Prostate gland (tissue), 2 donors: ENCODE results near the gene ITGB1. TPM values are rescaled to one million over a fixed set of nuclear protein-coding genes. Genes with fewer than 3 reads are reported as not detected.

ENCODE experiments used
- DNase-seq: peaks from one replicate; pipeline ENCODE4 v3.0.0-alpha.2; 2019; ENCODE audit warnings: low spot score
- H3K27ac ChIP-seq, 2 donors: fragments of 200-600 bp; sonication (generic); 2 replicates each; pipeline ENCODE4 v1.5.1; 2017 to 2019
- H3K27me3 ChIP-seq: fragments of 200-600 bp; sonication (generic); replicated peaks from 2 replicates; pipeline ENCODE4 v1.5.1; 2019; ENCODE audit not compliant: insufficient read depth
- H3K36me3 ChIP-seq, 2 donors: fragments of 200-600 bp; sonication (generic); 1 replicate in 1 of 2; 2 replicates in 1 of 2; pipeline versions ENCODE4 v1.5.1 to v1.8.1; 2017 to 2019
- H3K4me1 ChIP-seq: fragments of 200-600 bp; sonication (generic); replicated peaks from 2 replicates; pipeline ENCODE4 v1.5.1; 2019
- H3K4me3 ChIP-seq, 2 donors: fragments of 200-600 bp; sonication (generic); 2 replicates each; pipeline ENCODE4 v1.5.1; 2017 to 2019
- H3K9me3 ChIP-seq: fragments of 200-600 bp; sonication (generic); 2 replicates; pipeline ENCODE4 v1.5.1; 2017
- CTCF ChIP-seq, 4 experiments: fragments of 200-600 bp in 2 of 4; fragments of 450-650 bp in 2 of 4; sonication (generic) in 2 of 4; IDR thresholded peaks; 1 replicate in 3 of 4; 2 replicates in 1 of 4; pipeline ENCODE4 v1.5.1; 2016 to 2019; ENCODE audit warnings: antibody characterized with exemption in 4 of 4, mild to moderate bottlenecking in 2 of 4, moderate library complexity in 2 of 4
- POLR2A ChIP-seq: fragments of 450-650 bp; IDR thresholded peaks from one replicate; pipeline ENCODE4 v1.6.1; 2016; ENCODE audit warnings: antibody characterized with exemption, mild to moderate bottlenecking
- POLR2AphosphoS5 ChIP-seq: sonication (generic); formaldehyde crosslinking; IDR thresholded peaks from one replicate; pipeline ENCODE4 v1.6.1; 2017; ENCODE audit warnings: antibody characterized with exemption
- WGBS: methylation state at CpG from one replicate; pipeline ENCODE4 v1.1.5; 2018; 5-methylcytosine and 5-hydroxymethylcytosine counted together
- intact Hi-C: fragments of 100-400 bp; cut with DNase I; formaldehyde crosslinking; loops from one replicate; pipeline ENCODE4 v1.14.2; 2022
- total RNA-seq, 2 donors: library from RNA; depleted of rRNA; stranded (reverse); fragments of >200 nt; gene quantifications; one replicate each; pipeline ENCODE4 v1.1.0, GENCODE V29; 2016

ITGB1 gene
- total RNA-seq, 2 donors from 2014 or later: 246 to 293 TPM

DNA sequence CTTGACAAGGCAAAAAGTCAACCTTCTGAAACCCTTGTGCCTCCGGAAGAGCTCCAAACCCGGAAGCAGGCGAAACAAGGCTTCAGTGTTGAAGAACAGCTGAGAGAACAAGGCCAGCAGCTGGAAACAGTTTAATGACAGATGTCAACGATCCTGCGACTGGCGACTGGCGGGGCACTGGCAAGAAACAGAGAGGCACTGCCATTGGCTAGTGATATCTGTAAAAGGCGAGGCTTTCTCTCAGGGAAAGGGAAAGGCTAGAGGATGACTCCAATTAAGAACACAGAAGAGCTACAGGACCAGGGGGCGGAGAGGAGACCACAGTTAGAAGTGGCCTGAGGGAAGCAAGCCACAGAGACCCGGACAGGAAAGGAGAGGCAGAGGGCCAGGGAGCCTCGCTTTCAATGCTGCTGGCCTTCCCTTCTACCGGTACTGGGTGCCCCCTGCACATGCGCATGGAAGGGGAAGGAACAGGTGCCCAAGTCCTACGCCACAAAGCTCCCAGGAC lies 19.4 kb downstream of the ITGB1 start:
- H3K36me3 ChIP-seq: no peaks in the 10 kb centered on the region
- DNase-seq: no peak
- peak overlapping the region; percentile 69 to 76 for H3K27ac ChIP-seq
- peaks cover 13% of the 10 kb centered on the region for H3K4me1 ChIP-seq
- intact Hi-C loops: no loop called here
- no peak overlapping the region for H3K4me3 ChIP-seq
- no peaks in the 10 kb centered on the region for H3K9me3 ChIP-seq
- no peaks in the 10 kb centered on the region for H3K27me3 ChIP-seq
- WGBS: 41% methylated on average over 14 of the region's 14 CpGs
- TF ChIP-seq POLR2AphosphoS5 (no peak), CTCF (IDR thresholded peaks at IDR 0.05) (no peak), POLR2A (no peak)

- no peak for TF ChIP-seq POLR2A
- peak; percentile 51 for TF ChIP-seq POLR2AphosphoS5
- Histone ChIP-seq H3K27ac (peak overlapping the region; percentile 69 to 76), H3K4me3 (no peak overlapping the region), H3K36me3 (no peaks in the 10 kb centered on the region), H3K27me3 (no peaks in the 10 kb centered on the region), H3K4me1 (peaks cover 13% of the 10 kb centered on the region), H3K9me3 (no peaks in the 10 kb centered on the region)
- intact Hi-C loops: no loop called here
- 11% methylated on average over 5 of the region's 5 CpGs for WGBS
- no peak for DNase-seq
Measured at GRCh38 chr10:32937911-32938424, 20.1 kb downstream of the ITGB1 start.

DNA sequence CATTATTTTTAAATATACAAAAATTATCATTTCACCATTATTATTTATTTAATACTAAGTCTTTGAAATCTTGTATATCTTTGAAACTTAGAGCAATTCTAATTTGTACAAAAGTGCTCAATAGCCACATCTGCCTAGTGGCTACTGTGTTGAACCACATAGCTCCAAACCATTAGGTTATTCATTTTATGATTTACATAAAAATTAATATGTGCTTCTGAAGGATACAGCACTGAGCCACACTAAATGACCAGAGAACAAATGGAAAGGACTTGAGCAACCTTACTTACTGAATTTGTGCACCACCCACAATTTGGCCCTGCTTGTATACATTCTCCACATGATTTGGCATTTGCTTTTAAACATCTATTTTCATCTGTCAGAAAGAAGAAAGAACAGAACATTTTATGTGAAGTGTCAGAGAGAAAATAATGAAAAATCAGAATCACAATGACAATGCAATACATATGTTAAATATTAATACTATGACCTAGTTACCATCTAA lies 25.8 kb downstream of the ITGB1 start:
- Histone ChIP-seq H3K27ac (no peak overlapping the region), H3K4me3 (no peak overlapping the region), H3K4me1 (no peaks in the 10 kb centered on the region), H3K9me3 (no peaks in the 10 kb centered on the region), H3K36me3 (no peaks in the 10 kb centered on the region), H3K27me3 (no peaks in the 10 kb centered on the region)
- no peak for DNase-seq
- TF ChIP-seq POLR2AphosphoS5 (no peak), POLR2A (no peak), CTCF (IDR thresholded peaks at IDR 0.05) (no peak)
- intact Hi-C loops: no loop called here

GRCh38 chr10:32931593-32931992 lies 26.4 kb downstream of the ITGB1 start:
- WGBS: 90% methylated on average over 1 of the region's 1 CpG
- Histone ChIP-seq H3K36me3 (no peaks in the 10 kb centered on the region), H3K27ac (no peak overlapping the region), H3K27me3 (no peaks in the 10 kb centered on the region), H3K4me1 (no peaks in the 10 kb centered on the region), H3K9me3 (no peaks in the 10 kb centered on the region), H3K4me3 (no peak overlapping the region)
- intact Hi-C loops: no loop called here
- no peak for DNase-seq
- TF ChIP-seq POLR2A: no peak
- TF ChIP-seq POLR2AphosphoS5: no peak
- TF ChIP-seq CTCF (IDR thresholded peaks at IDR 0.05): no peak

DNA sequence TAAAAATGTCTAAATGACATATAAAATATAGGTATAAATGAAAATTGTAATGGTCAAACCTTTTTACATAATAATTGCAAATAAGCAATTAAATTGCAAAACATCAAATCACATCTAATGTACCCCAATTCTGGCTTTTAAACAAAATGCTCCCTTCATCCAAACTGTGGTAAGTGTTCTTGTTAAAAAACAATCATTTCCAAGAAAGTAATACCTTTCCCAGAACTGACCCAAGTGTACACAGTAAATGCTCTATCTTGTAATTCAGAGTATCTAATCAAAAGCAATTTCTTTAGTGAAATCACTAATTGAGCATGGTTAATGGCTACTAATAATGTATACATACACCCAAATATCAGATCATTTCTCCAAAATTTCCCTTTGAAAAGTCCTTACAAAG lies 28.0 kb downstream of the ITGB1 start:
- Histone ChIP-seq H3K27ac (peak overlapping the region in 1 of 2 donors; percentile 60), H3K36me3 (no peaks in the 10 kb centered on the region), H3K4me3 (no peak overlapping the region), H3K27me3 (no peaks in the 10 kb centered on the region), H3K4me1 (no peaks in the 10 kb centered on the region), H3K9me3 (no peaks in the 10 kb centered on the region)
- TF ChIP-seq POLR2A (no peak), CTCF (IDR thresholded peaks at IDR 0.05) (no peak), POLR2AphosphoS5 (no peak)
- intact Hi-C loops: no loop called here
- no peak for DNase-seq
